Fibroblast of pulmonary artery (primary cell): Measurements from ENCODE around the gene LIPA.

Source experiments
- DNase-seq: peaks from one replicate; pipeline ENCODE4 v3.0.0-alpha.2; 2010; ENCODE audit warnings: low read depth
- H3K4me3 ChIP-seq: replicated peaks from 2 replicates; pipeline ENCODE4 v1.5.1; 2011; ENCODE audit warnings: low read depth, mild to moderate bottlenecking, control low read depth, low read length, moderate library complexity
- CTCF ChIP-seq: IDR thresholded peaks from 2 replicates; pipeline ENCODE4 v1.5.1; 2011; ENCODE audit warnings: mild to moderate bottlenecking, control low read depth, low read length, inconsistent platforms; ENCODE audit errors: missing control alignments

The LIPA gene

DNA sequence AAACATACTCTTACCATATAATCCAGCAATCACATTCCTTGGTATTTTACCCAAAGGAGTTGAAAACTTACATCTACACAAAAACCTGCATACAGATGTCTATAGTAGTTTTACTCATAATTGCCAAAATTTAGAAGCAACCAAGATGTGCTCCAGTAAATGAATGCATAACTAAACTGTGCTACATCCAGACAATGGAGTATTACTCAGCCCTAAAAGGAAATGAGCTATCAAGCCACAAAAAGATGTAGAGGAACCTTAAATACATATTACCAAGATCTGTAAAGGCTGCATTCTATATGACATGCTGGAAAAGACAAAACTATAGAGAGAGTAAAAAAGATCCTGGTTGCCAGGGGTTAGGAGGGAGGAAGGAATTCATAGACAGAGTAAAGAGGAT lies 22.6 kb downstream of the LIPA start:
- DNase-seq: no peak
- no peak overlapping the region for H3K4me3 ChIP-seq
- TF ChIP-seq CTCF: no peak

DNA sequence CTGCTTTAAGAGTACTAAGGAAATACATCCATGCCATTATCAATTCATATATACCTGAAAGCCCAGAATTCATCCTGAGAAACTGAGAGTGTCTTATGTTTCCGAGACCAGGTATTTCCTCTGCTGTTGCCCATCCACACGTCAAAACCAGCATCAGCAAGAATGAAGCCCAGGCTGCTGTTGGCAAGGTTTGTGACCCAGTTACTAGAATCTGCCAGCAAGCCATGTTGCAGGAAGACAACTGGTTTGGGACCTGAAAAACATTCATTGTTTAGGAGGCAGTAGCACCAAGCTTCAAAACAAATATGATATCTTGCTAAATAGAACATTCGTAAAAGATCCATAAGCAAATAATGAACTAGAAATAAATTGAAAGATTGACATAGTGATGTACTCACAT lies 23.4 kb downstream of the LIPA start:
- H3K4me3 ChIP-seq: no peak overlapping the region
- no peak for TF ChIP-seq CTCF

DNA sequence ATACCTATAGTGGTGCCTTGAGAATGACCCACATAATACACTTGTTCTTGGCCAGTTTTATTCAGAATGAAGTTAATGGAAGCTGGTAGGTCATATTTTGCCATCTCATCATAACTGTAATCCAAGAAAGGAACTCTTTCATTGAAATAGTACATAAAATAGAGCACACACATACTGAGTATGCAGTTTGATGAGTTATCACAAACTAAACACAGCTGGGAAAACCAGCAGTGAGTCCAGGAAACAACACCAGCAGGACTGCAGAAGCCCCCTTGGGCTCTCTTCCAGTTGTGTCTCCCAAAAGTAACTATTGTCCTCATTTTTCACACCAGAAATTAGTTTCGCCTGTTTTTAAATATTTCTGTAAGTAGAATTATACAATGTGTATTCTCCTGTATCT lies 24.7 kb downstream of the LIPA start:
- no peak for DNase-seq
- no peak for TF ChIP-seq CTCF
- H3K4me3 ChIP-seq: no peak overlapping the region

More for the DNA sequence above, 23.4 kb downstream of the LIPA start:
- no peak for DNase-seq

DNA sequence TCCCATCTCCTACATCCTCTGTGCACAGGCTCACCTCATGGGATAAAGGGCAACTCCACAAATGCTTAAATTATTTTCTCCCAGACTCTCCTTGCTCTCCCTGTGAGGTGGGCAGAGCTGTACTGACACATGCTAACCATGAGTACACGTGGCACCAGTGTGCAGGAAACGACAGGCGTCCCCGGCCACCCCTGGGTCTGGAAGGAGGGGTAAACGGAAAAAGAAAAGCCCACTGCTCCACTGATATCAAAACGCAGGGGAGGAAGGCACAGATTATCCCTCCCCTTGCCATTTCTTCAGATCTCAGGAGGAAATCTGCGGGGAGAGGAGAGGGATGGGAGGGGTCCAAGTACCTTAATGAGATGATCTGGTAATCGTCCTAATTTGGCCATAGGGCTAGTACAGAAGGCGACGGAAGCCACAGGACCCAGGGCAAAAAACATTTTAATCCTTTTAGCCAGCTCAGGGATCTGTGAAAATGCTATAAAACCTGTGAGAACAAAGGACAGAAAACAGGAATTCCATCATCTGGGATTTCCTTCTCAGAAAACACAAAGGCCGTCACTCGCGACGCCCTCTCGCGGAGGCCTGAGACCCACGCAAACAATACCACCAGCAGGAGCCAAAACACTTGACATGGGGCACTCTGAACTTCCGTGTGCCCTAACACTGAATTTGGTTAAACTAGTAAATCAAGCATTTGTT lies 26.7 kb downstream of the LIPA start:
- DNase-seq: peak; percentile 45
- peak; percentile 25 for TF ChIP-seq CTCF
- no peak overlapping the region for H3K4me3 ChIP-seq

DNA sequence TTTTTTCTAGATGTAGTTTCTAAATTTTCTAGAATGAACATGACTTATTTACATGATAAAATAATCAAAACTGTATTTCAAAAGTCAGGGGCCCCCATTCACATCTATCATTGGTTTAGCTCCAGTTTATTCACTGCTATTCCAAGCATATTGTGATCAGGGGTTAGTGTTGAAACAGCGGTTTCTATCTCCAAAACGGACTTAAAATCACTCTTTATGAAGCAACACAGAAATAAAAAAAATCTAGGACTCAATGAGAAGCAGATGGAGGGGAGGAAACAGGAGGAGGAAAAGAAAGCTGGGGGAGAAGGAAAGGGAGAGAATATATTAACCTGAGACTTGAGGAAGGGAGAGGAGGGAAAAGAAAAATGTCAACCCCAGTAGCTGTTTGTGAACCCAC lies 29.7 kb downstream of the LIPA start:
- no peak for TF ChIP-seq CTCF
- H3K4me3 ChIP-seq: no peak overlapping the region
- no peak for DNase-seq

DNA sequence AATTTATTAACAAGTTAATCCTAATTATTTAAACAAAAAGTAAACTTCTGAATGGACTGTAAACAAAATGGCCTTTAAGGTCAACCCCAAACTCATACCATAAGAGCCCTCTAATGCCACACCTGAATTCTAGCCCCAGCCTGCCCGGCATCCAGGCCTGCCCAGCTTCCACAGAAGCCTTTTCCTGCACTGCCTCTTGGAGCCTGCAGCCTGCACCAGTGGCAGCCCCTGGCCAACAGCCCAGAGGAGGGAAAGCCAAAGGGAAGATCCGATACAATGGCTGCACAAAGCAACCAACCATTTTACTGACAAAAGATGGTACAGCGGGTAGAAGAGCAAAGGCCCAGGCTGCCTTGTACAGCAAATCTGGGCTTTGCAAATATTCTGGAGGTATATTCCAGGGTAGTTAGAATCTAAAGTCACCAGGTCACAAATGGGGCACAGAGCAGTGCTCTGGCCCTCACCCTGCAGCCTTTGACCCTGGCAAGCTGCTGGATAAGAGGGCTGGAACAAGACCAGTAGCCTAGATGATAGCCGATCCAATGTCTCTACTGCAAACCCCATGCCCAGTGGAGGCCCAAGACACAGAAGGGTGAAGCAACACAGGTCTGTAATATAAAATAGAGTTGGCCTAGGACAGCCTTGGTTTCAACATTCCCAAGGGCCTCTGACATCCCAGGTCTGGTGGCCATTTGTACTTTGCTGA lies 31.9 kb downstream of the LIPA start:
- no peak for TF ChIP-seq CTCF
- DNase-seq: no peak
- H3K4me3 ChIP-seq: no peak overlapping the region
